GM12865 (cell line): Measurements from ENCODE around the gene OTOG.

Source experiments
- DNase-seq: peaks from one replicate; pipeline ENCODE4 v3.0.0; 2010; ENCODE audit warnings: low read depth
- H3K4me3 ChIP-seq: 2 replicates; pipeline ENCODE4 v1.5.1; 2011; ENCODE audit warnings: mild to moderate bottlenecking, low read depth, low read length, control low read depth
- CTCF ChIP-seq: IDR thresholded peaks from 2 replicates; pipeline ENCODE4 v1.5.1; 2011; ENCODE audit warnings: low read length, control low read depth, low read depth, inconsistent platforms; ENCODE audit not compliant: insufficient read depth; ENCODE audit errors: missing control alignments

OTOG gene

DNA sequence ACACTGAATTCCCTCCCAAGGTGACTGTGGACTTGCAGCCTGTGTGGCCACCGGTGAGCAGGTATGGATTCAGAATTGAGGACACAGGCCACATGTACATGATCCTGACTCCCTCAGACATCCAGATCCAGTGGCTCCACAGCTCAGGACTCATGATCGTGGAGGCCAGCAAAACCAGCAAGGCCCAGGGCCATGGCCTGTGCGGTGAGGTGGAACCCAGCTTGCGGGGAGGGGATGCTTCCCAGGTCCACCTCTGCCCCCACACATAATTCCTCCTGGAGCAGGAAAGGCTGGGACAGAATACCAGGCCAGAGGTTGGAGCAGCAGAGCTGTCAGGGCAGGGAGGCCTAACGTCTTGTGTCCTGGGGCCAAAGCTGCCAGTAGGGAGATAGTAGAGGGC, 82.1 kb downstream of the OTOG start:
- no peak for DNase-seq
- no peak overlapping the region for H3K4me3 ChIP-seq
- no peak for TF ChIP-seq CTCF

DNA sequence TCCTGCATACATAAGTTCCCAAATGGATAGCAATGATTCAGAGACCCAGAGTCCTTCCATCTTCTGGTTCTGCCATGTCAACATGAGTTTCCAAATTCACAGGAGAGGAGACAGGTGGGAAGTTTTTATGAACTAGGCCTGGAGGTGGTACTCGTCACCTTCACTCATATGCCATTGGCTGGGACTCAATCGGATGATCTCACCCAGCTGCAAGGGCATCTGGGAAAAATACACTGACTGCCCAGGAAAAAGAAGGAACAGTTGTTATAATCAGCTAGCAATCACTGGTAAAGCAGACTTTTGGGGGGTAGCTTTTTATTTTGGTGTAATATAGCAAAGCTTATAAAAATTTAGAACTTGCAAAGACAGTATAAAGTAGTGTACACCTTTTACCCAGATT, 83.9 kb downstream of the OTOG start:
- DNase-seq: no peak
- no peak overlapping the region for H3K4me3 ChIP-seq
- TF ChIP-seq CTCF: no peak

DNA sequence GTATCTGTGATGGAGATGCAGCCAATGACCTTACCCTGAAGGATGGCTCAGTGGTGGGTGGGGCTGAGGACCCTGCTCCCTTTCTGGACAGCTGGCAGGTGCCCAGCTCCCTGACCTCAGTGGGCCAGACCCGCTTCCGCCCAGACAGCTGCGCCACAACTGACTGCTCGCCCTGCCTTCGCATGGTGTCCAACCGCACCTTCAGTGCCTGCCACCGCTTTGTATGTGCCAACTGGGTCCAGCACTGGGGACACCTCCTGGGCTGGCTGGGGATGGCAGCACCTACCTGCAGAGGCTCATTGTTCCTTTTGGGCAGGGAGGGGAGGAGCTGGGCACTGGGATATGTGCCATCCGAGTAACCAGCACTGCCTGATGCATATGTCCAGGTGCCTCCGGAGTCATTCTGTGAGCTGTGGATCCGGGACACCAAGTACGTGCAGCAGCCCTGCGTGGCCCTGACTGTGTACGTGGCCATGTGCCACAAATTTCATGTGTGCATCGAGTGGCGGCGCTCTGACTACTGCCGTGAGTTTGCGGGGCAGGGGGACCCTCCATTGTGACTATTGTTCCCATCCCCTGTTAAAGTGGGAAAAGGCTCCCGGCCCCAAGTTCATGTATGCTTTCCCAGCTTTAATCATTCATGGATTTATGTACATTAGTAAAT, 84.8 kb downstream of the OTOG start:
- TF ChIP-seq CTCF: no peak
- DNase-seq: no peak
- no peak overlapping the region for H3K4me3 ChIP-seq

- no peak for DNase-seq
- no peak overlapping the region for H3K4me3 ChIP-seq
- no peak for TF ChIP-seq CTCF
Measured at GRCh38 chr11:17633279-17633986, 86.4 kb downstream of the OTOG start.

- TF ChIP-seq CTCF: no peak
- no peak for DNase-seq
- no peak overlapping the region for H3K4me3 ChIP-seq
Measured at GRCh38 chr11:17633987-17634775, 87.1 kb downstream of the OTOG start.

DNA sequence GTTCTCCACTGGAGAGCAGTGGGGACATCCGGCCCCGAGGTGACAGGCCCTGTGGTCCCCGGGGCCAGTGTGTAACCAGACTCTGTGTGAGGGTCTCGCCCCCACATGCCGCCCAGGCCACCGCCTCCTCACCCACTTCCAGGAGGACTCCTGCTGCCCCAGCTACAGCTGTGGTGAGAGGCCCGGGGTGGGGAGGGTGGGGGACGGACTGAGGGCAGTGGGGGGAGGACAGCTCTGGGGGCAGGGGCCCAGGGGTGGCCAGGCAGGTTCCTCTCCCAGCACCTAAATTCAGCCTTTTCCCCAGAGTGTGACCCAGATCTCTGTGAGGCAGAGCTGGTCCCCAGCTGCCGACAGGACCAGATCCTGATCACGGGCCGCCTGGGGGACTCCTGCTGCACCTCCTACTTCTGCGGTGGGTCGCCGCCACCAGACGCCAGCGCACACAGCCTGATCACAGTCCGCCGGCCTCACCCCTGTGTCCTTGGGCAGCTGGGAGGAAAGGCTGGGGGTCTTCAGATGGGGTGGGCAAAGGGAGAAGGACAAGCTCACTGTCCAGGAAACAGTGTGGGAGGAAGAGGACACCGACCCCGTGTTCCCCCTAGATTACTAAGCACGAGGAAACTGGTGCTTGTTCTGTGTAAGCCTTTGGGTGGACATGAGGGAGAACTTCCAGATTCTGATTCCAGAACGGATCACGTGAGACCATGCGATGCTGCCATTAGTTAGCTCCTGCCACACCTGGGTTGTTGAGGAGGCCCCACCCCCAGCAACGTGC, 87.9 kb downstream of the OTOG start:
- no peak overlapping the region for H3K4me3 ChIP-seq
- no peak for TF ChIP-seq CTCF
- no peak for DNase-seq
